WI38 (cell line): ENCODE results near the gene OR1E1.
"Not testable (repeated sequence)": the region's sequence is repeated elsewhere in the genome, so short reads cannot be mapped to it uniquely, and the experiment has no call there.

Source experiments
- H3K4me3 ChIP-seq: 2 replicates; pipeline ENCODE4 v1.5.1; 2011; ENCODE audit warnings: low read depth, mild to moderate bottlenecking, control low read depth, low read length
- CTCF ChIP-seq: IDR thresholded peaks from 2 replicates; pipeline ENCODE4 v1.5.1; 2012; ENCODE audit warnings: low read depth, mild to moderate bottlenecking, control low read depth, low read length

The OR1E1 gene

GRCh38 chr17:3378321-3378720, 19.9 kb downstream of the OR1E1 start:
- TF ChIP-seq CTCF = no peak

GRCh38 chr17:3371167-3371566, 27.0 kb downstream of the OR1E1 start:
- not testable (repeated sequence) for H3K4me3 ChIP-seq

More at GRCh38 chr17:3378321-3378720, 19.9 kb downstream of the OR1E1 start:
- H3K4me3 ChIP-seq = no peak overlapping the region
